ENCODE data around the gene UGT2B28. TPM values are rescaled to one million over a fixed set of nuclear protein-coding genes. Genes with fewer than 3 reads are reported as not detected.
"Not testable (repeated sequence)": the region's sequence is repeated elsewhere in the genome, so short reads cannot be mapped to it uniquely, and the experiment has no call there.

Gene UGT2B28
- total RNA-seq, 2 donors from 2014 or later: not detected

DNA sequence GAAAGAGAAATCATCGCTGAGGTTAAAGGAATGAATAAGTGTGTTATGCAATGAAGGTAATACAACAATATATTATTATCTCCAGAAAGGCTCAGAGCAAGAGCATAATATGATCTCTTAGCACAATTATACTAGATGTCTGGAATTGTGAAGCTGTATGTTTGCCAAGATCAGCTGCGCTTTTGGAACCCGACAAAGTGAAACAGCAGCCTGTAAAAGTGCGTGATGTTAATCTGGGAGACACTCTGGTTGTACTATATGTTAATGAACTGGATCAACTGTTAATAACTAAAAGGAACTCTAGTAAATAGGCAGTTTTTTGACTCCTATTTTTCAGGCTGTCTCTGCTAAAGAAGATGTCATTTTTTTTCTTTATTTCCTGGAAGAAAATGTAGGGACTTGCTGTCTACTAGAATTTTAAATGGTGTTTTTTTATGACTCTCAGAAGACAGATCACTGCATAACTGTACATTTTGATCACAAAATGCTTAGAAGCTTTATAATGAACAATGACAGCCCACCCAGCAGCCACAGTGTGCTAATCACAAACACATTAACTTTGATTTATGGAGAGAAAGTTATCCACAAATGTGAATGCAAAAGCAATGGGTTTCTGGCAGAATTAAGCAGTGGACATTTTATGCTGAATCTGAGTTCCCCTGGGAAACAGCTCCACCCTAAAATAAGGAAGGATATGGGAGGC, 50.2 kb downstream of the UGT2B28 start:
- no peaks in the 10 kb centered on the region for H3K4me1 ChIP-seq (ENCODE audit: control insufficient read depth in 1 of 2, low read depth in 2 of 2)
- H3K9me3 ChIP-seq: no peaks in the 10 kb centered on the region
- no peak overlapping the region for H3K4me3 ChIP-seq
- TF ChIP-seq, protein P1, sequence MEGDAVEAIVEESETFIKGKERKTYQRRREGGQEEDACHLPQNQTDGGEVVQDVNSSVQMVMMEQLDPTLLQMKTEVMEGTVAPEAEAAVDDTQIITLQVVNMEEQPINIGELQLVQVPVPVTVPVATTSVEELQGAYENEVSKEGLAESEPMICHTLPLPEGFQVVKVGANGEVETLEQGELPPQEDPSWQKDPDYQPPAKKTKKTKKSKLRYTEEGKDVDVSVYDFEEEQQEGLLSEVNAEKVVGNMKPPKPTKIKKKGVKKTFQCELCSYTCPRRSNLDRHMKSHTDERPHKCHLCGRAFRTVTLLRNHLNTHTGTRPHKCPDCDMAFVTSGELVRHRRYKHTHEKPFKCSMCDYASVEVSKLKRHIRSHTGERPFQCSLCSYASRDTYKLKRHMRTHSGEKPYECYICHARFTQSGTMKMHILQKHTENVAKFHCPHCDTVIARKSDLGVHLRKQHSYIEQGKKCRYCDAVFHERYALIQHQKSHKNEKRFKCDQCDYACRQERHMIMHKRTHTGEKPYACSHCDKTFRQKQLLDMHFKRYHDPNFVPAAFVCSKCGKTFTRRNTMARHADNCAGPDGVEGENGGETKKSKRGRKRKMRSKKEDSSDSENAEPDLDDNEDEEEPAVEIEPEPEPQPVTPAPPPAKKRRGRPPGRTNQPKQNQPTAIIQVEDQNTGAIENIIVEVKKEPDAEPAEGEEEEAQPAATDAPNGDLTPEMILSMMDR (IDR thresholded peaks at IDR 0.05): no peak
- no peak for DNase-seq (ENCODE audit: low spot score)
- ATAC-seq (ENCODE audit: insufficient number of reproducible peaks, low FRiP score, low read depth): no peak
- no peak overlapping the region for H3K27ac ChIP-seq
- H3K36me3 ChIP-seq: no peaks in the 10 kb centered on the region
- H3K27me3 ChIP-seq (replicated peaks; ENCODE audit: insufficient read depth): no peaks in the 10 kb centered on the region

DNA sequence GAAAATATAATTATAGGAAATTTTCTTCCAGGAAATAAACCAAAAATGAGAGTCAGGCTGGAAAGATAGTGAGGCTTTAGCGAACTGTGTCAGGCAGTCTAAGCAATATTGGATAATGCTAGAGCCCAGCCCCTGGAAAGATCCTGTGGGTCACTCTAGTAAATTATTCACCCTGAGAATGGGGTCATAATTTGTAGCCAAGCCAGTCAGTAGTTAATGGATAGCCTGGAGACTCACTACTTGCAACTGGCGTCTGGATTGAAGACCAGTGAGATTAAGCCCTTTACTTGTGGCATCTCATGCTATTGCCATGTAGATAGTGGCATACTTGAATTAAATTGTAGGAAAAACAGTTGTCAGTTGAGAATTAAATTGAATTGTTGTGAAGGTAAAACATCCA, 51.0 kb downstream of the UGT2B28 start:
- H3K4me1 ChIP-seq (ENCODE audit: control insufficient read depth in 1 of 2, low read depth in 2 of 2); H3K4me3 ChIP-seq; H3K27me3 ChIP-seq (replicated peaks; ENCODE audit: insufficient read depth); H3K36me3 ChIP-seq; H3K9me3 ChIP-seq; H3K27ac ChIP-seq; ATAC-seq (ENCODE audit: insufficient number of reproducible peaks, low FRiP score, low read depth); DNase-seq (ENCODE audit: low spot score): not testable (repeated sequence)

DNA sequence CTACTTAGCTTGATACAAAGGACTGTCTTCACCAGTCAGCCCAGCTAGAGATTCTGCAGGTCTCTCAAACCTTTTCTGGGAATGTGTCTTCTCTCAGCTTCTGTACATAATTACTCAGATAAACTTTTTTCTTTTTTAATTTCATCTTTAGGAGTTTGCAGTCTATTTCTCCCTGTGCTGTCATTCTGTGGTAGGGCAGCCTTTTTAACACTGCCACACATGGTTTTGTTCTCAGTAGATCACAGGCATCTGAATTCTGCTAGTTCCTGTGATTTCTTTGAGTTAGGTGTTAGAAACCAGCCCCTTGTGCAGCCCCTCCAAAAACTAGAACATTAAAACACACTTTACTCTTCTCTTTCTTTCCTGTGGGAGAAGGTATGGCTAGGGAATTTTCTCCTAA, 55.2 kb downstream of the UGT2B28 start:
- DNase-seq (ENCODE audit: low spot score); H3K4me3 ChIP-seq; H3K4me1 ChIP-seq (ENCODE audit: control insufficient read depth in 1 of 2, low read depth in 2 of 2); H3K36me3 ChIP-seq; H3K27me3 ChIP-seq (replicated peaks; ENCODE audit: insufficient read depth); H3K27ac ChIP-seq; ATAC-seq (ENCODE audit: insufficient number of reproducible peaks, low FRiP score, low read depth); H3K9me3 ChIP-seq: not testable (repeated sequence)

DNA sequence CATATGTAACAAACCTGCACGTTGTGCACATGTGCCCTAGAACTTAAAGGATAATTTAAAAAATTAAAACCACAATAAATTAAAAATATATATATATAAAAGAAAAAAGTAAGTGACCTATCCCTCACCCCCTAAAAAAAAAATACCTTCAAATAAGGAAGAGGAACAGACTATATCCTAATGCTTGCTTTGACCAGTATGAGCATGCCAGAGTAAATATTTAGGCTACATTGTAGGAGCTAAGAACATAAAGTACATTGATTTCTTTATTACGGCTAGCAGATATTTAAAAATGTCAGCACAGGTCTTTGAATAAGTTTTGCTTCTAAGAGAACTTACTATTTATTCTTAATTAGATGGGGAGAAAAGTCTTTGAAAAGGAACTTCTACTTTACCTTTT, 62.8 kb downstream of the UGT2B28 start:
- not testable (repeated sequence) for H3K36me3 ChIP-seq; ATAC-seq (ENCODE audit: insufficient number of reproducible peaks, low FRiP score, low read depth); H3K27ac ChIP-seq; H3K27me3 ChIP-seq (replicated peaks; ENCODE audit: insufficient read depth); DNase-seq (ENCODE audit: low spot score); H3K9me3 ChIP-seq; H3K4me1 ChIP-seq (ENCODE audit: control insufficient read depth in 1 of 2, low read depth in 2 of 2); H3K4me3 ChIP-seq

DNA sequence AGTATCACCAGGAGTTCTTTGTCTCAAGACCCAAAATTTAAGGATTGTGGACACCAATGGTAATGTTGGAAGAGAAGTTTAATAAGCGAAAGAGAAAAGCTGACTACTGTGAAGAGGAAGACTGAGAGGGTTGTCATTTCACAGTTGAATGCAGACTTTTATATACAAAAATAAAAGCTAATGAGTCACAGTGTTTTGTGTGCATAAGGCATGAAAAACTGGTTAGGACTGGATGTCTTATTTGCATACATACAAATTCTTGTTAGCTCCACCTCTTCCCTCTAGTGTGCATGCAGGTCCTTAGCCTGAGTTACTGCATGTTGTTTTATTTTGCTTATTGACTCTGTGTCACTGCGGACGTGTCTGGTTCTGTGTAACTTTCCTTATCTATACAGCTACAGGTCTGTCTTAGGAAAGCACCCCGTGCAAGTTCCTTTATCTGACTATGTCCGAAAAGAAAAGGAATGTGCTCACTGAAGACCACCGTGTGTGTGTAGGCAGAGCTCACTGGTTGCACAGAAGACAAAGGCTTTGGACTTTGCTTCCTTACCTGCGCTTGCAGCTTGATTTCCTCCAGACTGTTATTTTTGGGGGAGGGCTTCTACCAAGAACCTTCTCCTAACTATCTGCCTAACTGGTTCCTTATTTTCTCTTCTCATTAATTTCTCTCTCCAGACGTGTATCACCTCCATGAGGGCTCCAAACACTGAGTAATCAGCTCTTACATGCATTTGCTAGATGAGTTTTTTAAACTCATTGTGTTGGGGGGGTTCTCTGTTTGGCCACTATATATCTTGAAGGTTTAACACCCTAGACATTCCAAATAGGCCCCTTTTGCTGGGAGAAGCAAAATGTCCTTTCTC, 63.5 kb downstream of the UGT2B28 start:
- ATAC-seq (ENCODE audit: insufficient number of reproducible peaks, low FRiP score, low read depth); H3K27ac ChIP-seq; DNase-seq (ENCODE audit: low spot score); H3K27me3 ChIP-seq (replicated peaks; ENCODE audit: insufficient read depth); H3K36me3 ChIP-seq; H3K9me3 ChIP-seq; H3K4me1 ChIP-seq (ENCODE audit: control insufficient read depth in 1 of 2, low read depth in 2 of 2); H3K4me3 ChIP-seq: not testable (repeated sequence)

Other genes with a start within 250 kb of the UGT2B28 start
- not detected for gene UGT2B7, start 184.0 kb upstream of the UGT2B28 start, total RNA-seq
- gene UGT2B11, start 65.7 kb upstream of the UGT2B28 start, total RNA-seq: not detected
- gene UGT2B4, start 215.4 kb downstream of the UGT2B28 start, total RNA-seq: not detected

All from thoracic aorta (tissue), 2 donors.